ENCODE results near the gene MLKL. TPM values are rescaled to one million over a fixed set of nuclear protein-coding genes. Genes with fewer than 3 reads are reported as not detected.

Gene MLKL
- total RNA-seq, 1 donor from 2014 or later = 3.2 TPM

GRCh38 chr16:74736531-74737157 lies 36.0 kb upstream of the MLKL start:
- TF ChIP-seq, protein P1, sequence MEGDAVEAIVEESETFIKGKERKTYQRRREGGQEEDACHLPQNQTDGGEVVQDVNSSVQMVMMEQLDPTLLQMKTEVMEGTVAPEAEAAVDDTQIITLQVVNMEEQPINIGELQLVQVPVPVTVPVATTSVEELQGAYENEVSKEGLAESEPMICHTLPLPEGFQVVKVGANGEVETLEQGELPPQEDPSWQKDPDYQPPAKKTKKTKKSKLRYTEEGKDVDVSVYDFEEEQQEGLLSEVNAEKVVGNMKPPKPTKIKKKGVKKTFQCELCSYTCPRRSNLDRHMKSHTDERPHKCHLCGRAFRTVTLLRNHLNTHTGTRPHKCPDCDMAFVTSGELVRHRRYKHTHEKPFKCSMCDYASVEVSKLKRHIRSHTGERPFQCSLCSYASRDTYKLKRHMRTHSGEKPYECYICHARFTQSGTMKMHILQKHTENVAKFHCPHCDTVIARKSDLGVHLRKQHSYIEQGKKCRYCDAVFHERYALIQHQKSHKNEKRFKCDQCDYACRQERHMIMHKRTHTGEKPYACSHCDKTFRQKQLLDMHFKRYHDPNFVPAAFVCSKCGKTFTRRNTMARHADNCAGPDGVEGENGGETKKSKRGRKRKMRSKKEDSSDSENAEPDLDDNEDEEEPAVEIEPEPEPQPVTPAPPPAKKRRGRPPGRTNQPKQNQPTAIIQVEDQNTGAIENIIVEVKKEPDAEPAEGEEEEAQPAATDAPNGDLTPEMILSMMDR (IDR thresholded peaks at IDR 0.05; ENCODE audit: borderline replicate concordance) = no peak
- no peak for DNase-seq
- Histone ChIP-seq H3K36me3 (no peaks in the 10 kb centered on the region), H3K27me3 (ENCODE audit: low read depth) (peaks cover 60% of the 10 kb centered on the region), H3K4me3 (no peak overlapping the region), H3K4me1 (no peaks in the 10 kb centered on the region), H3K9me3 (replicated peaks) (no peaks in the 10 kb centered on the region), H3K27ac (replicated peaks) (no peak overlapping the region)
- intact Hi-C loops (cut with micrococcal nuclease) = no loop called here

GRCh38 chr16:74735554-74735953 lies 34.9 kb upstream of the MLKL start:
- Histone ChIP-seq H3K4me3 (no peak overlapping the region), H3K9me3 (replicated peaks) (no peaks in the 10 kb centered on the region), H3K27ac (replicated peaks) (no peak overlapping the region), H3K36me3 (no peaks in the 10 kb centered on the region), H3K4me1 (no peaks in the 10 kb centered on the region), H3K27me3 (ENCODE audit: low read depth) (peaks cover 60% of the 10 kb centered on the region)
- TF ChIP-seq, protein P1 (IDR thresholded peaks at IDR 0.05; ENCODE audit: borderline replicate concordance) = no peak
- no peak for DNase-seq
- intact Hi-C loops (cut with micrococcal nuclease) = no loop called here

GRCh38 chr16:74735162-74735452 lies 34.4 kb upstream of the MLKL start:
- no peaks in the 10 kb centered on the region for H3K9me3 ChIP-seq (replicated peaks)
- H3K4me1 ChIP-seq = no peaks in the 10 kb centered on the region
- no peaks in the 10 kb centered on the region for H3K36me3 ChIP-seq
- intact Hi-C loops (cut with micrococcal nuclease) = no loop called here
- DNase-seq = no peak
- H3K4me3 ChIP-seq = no peak overlapping the region
- peaks cover 60% of the 10 kb centered on the region for H3K27me3 ChIP-seq (ENCODE audit: low read depth)
- TF ChIP-seq, protein P1 (IDR thresholded peaks at IDR 0.05; ENCODE audit: borderline replicate concordance) = no peak
- no peak overlapping the region for H3K27ac ChIP-seq (replicated peaks)

DNA sequence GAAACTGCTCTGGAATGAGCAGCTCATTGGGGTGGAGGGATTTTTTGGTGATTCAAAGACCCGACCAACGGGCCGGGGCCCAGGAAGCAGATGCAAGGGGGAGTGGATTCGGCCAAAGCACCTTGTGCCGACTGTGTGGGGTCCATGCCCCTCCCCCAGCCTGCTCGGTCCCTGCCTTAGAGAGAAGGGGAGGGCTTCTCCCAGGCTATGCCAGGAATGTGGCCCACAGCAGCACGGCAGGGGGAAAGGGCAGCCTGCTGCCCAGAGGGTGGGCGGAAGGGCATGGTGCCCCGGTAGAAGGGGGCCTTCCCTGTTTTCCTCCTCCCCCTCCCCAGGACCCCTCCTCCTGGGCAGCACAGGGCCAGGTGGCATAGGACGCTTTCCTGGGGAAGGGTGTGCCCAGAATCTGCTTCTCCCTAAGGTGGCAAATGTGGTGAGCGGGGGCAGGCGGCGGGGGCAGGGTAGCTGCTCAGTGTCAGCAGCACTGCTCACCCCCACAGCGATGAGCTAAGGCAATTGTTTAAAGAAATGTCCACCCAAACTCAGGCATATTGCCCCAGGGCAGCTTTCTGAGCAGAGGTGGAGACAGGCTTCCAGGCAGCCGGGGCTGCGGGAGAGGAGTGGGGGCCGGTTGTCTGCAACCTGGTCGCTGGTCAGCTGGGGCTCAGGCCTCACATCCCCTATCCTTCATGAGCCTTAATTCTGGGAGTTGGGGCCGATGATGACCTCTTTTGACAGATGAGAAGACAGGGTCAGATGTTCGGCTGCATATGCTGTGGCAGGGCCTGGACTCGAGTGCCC lies 33.9 kb upstream of the MLKL start:
- TF ChIP-seq, protein P1 (IDR thresholded peaks at IDR 0.05; ENCODE audit: borderline replicate concordance) = no peak
- Histone ChIP-seq H3K9me3 (replicated peaks) (no peaks in the 10 kb centered on the region), H3K4me1 (no peaks in the 10 kb centered on the region), H3K36me3 (no peaks in the 10 kb centered on the region), H3K4me3 (no peak overlapping the region), H3K27me3 (ENCODE audit: low read depth) (peaks cover 54% of the 10 kb centered on the region), H3K27ac (replicated peaks) (no peak overlapping the region)
- intact Hi-C loops (cut with micrococcal nuclease) = no loop called here
- DNase-seq = no peak

- intact Hi-C loops (cut with micrococcal nuclease) = no loop called here
- TF ChIP-seq, protein P1 (IDR thresholded peaks at IDR 0.05; ENCODE audit: borderline replicate concordance) = no peak
- Histone ChIP-seq H3K4me3 (no peak overlapping the region), H3K36me3 (no peaks in the 10 kb centered on the region), H3K27ac (replicated peaks) (no peak overlapping the region), H3K4me1 (no peaks in the 10 kb centered on the region), H3K27me3 (ENCODE audit: low read depth) (peaks cover 38% of the 10 kb centered on the region), H3K9me3 (replicated peaks) (no peaks in the 10 kb centered on the region)
- DNase-seq = no peak
These were observed 32.2 kb upstream of the MLKL start for GRCh38 chr16:74732707-74733350.
